GM19023 (cell line): ENCODE data around the gene CTNNA3.
A peak's percentile ranks its signal among the peaks of the same experiment; 100 is the strongest.

Source experiments
- ATAC-seq: cut with Tn5 transposase; IDR thresholded peaks from one replicate; pipeline ENCODE4 v1.9.1; 2021; ENCODE audit warnings: mild to moderate bottlenecking, moderate library complexity; ENCODE audit not compliant: unreplicated experiment

The CTNNA3 gene

DNA sequence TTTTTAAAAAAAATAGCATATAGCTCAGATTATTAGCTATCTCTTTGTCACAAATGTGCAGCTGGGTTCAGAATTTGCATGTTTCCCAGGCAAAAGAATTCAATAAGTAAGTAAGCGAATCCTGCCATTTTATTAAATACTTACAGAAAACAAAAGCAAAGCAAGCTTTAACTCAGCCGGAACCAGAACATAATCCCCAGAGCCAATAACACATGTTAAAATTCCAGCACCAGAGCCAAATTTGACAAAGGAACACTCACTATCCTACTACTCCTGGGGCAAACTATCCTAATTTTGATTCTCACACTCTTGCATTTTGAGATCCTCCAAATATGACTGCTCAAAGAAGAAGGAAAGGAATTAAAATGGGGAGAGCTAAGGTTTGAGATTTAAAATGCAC lies 737.5 kb downstream of the CTNNA3 start:
- ATAC-seq: no peak

DNA sequence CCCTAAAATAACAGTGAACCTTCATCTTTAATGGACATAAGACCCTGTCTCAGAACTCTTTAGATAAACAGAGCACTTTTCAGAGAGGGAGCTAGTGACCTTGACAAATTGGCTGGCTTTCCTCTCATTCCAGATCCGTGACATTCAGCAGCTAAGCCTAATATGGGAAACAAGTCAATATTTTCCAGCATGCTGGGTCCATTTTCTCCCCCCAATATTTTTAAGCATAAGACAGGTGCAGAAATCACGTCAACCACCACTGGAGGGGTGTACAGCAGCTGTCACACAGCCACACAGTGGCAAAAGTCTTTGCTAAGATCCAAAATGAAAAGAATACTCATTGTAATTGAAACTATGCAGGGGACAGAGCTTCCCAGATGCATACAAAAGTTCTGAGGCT lies 744.1 kb downstream of the CTNNA3 start:
- ATAC-seq: no peak

- no peak for ATAC-seq
Observed at GRCh38 chr10:66943590-66943989, 752.4 kb downstream of the CTNNA3 start.

DNA sequence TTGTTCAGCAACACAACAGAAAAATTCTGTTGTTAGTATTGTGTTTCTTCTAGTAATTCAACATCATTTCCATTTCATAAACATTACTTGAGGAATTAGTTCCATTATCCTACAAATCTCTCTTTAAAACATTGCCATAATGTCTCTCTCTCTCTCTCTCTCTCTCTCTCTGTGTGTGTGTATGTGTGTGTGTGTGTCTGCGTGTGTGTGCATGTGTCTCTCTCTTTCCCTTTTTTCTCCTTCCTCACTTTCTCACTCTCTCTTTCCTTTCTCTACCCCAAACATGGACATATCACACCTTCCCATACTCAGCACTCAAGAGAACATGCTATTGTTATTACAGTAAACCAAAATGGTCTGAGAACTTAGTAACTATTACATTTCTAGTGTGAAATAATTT lies 753.6 kb downstream of the CTNNA3 start:
- ATAC-seq: no peak

DNA sequence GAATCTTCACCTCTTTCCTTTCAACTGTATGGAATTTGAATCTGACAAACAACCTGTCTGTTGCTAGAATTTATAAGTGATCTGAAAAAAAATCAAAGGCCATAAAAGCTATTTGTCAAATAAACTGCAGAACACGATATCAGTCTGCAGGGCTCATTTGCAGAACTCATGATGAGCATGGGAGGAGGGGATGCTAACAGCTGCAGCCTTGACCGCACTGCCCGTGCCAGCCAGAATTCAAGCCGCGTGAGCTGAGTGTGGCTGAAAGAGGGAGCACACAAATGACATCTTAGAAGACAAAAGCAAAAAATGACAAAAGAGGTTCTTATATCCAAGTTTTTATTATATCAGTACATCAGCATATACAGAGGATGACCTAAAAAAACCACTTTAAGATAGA lies 754.5 kb downstream of the CTNNA3 start:
- no peak for ATAC-seq

- no peak for ATAC-seq
Observed at GRCh38 chr10:66940965-66941364, 755.0 kb downstream of the CTNNA3 start.

GRCh38 chr10:66934711-66935110 lies 761.3 kb downstream of the CTNNA3 start:
- no peak for ATAC-seq

DNA sequence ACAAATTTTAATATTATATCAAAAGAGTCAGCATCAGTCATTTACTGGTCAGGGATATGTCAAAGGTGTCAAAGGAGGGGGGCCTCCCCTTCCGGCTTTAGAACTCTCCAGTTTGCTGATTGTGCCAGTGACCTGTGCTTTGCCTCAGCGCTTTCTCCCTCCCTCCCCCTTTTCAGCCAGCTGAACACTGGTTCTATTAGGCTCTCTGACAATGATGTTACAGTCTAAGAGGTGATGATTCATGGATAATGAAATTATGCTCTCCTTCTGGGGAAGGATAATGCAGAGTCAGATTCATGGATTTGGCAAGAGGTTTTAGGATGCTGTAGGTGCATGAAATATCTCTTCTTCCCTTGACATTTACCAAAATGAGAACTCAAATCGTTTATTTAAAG lies 764.0 kb downstream of the CTNNA3 start:
- ATAC-seq: no peak

GRCh38 chr10:66931340-66931948 lies 764.6 kb downstream of the CTNNA3 start:
- no peak for ATAC-seq

DNA sequence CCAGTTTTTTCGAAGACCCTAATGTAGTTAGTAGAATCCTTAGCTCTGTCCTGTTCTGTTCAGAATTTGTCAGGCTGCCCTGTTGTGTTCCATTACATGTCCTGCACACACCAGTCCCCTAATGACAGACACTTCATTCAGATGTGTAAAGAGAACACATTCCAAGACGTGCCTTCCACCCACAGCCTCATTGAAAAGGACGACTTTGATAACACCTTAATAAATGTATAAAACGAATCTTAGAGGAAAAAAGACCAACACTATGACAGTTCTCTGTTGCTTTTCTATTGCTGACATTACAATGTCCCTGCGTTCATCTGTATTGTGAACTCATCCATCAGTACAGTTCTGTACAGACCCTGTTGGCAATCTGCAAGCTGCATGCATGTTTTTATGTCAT lies 766.6 kb downstream of the CTNNA3 start:
- no peak for ATAC-seq

GRCh38 chr10:66928776-66929175 lies 767.2 kb downstream of the CTNNA3 start:
- no peak for ATAC-seq

- no peak for ATAC-seq
Observed at GRCh38 chr10:66927971-66928770, 767.8 kb downstream of the CTNNA3 start.

DNA sequence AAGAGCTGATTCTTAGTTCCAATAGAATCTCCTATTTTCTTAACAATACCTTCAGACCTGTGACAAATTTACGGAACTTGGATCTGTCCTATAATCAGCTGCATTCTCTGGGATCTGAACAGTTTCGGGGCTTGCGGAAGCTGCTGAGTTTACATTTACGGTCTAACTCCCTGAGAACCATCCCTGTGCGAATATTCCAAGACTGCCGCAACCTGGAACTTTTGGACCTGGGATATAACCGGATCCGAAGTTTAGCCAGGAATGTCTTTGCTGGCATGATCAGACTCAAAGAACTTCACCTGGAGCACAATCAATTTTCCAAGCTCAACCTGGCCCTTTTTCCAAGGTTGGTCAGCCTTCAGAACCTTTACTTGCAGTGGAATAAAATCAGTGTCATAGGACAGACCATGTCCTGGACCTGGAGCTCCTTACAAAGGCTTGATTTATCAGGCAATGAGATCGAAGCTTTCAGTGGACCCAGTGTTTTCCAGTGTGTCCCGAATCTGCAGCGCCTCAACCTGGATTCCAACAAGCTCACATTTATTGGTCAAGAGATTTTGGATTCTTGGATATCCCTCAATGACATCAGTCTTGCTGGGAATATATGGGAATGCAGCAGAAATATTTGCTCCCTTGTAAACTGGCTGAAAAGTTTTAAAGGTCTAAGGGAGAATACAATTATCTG lies 768.6 kb downstream of the CTNNA3 start:
- ATAC-seq: no peak

DNA sequence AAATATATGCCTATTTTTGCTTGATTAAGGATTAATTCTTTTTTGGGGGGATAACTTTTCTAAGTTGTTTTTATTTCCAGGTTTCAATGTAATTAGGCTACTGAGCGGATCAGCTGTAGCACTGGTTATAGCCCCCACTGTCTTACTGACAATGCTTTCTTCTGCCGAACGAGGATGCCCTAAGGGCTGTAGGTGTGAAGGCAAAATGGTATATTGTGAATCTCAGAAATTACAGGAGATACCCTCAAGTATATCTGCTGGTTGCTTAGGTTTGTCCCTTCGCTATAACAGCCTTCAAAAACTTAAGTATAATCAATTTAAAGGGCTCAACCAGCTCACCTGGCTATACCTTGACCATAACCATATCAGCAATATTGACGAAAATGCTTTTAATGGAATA lies 769.2 kb downstream of the CTNNA3 start:
- ATAC-seq: no peak

DNA sequence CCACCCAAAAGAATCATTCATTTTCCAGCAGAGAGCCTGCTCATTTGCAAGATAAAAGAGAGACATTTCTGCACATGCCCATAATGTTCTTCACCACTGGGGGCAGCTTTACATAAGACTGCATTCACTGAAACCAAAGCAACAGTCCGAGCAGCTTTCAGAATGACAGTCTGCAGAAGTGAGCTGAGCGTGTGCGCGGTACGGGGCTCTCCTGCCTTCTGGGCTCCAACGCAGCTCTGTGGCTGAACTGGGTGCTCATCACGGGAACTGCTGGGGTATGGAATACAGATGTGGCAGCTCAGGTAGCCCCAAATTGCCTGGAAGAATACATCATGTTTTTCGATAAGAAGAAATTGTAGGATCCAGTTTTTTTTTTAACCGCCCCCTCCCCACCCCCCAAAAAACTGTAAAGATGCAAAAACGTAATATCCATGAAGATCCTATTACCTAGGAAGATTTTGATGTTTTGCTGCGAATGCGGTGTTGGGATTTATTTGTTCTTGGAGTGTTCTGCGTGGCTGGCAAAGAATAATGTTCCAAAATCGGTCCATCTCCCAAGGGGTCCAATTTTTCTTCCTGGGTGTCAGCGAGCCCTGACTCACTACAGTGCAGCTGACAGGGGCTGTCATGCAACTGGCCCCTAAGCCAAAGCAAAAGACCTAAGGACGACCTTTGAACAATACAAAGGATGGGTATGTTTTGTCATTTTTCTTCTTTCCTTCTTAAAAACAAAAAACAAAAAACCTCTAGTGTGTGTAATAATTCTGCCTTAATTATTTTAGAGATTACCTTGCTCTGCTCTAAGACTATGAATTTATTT lies 769.9 kb downstream of the CTNNA3 start, which contains the start of gene LRRTM3:
TSS of gene LRRTM3 (plus strand) at position 141 of the 820 bp plus-strand sequence.
- peak; percentile 100 for ATAC-seq

GRCh38 chr10:66925373-66925772 lies 770.6 kb downstream of the CTNNA3 start:
- no peak for ATAC-seq

- no peak for ATAC-seq
Observed at GRCh38 chr10:66924674-66925345, 771.2 kb downstream of the CTNNA3 start.

- ATAC-seq: no peak
Observed at GRCh38 chr10:66919248-66919647, 776.7 kb downstream of the CTNNA3 start.

DNA sequence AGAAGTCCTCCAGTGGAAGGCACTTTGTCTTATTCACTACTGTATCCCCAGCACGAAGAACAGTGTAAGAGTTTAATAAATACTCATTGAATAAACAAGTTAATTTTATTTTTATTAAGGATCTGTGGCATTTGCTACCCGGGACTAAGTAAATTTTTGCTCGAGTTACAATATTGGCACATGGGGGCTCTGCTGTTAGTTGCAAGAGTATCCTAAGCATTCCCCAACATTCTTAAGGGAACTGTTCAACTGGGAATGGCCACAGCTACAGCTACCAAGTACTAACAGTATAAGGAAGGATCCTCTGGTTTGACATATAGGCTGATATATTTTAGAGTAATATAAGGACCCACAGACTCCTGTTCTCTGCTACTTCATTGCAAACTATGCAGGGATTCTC lies 778.9 kb downstream of the CTNNA3 start:
- no peak for ATAC-seq

- no peak for ATAC-seq
Observed at GRCh38 chr10:66916030-66916429, 780.0 kb downstream of the CTNNA3 start.

DNA sequence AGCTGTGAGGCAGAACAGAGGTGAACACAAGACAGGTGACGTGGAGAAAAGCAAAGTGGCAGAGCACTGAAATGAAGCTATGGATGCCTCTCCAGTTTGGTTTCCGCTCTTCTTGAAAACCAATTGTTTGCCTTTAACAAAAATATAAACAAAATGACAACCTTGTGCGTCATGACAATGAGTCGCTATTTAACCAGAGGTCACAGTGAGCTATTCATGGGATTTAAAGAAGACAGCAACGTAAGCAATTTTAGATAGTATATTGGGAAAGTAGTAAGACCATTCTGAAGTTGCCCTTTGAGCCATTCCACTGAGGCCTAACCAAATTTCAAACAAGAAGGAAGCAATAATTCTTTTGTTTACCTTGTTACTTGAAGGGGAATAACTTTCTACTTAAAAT lies 785.3 kb downstream of the CTNNA3 start:
- no peak for ATAC-seq
